GM12878 (cell line): ENCODE measurements around the gene PTK7.

Experiments used
- ASH2L ChIP-seq: fragments of 300-600, 200-600 bp; sonication (generic); IDR thresholded peaks from 2 replicates; pipeline ENCODE4 v1.6.1; 2017; ENCODE audit warnings: low read depth, mild to moderate bottlenecking, borderline replicate concordance
- CHD1 ChIP-seq: IDR thresholded peaks from 2 replicates; pipeline ENCODE4 v1.6.1; 2012; ENCODE audit warnings: low read depth, low read length, improper control_type of control experiment
- EZH2 ChIP-seq: IDR thresholded peaks from 2 replicates; pipeline ENCODE4 v1.6.1; 2012; ENCODE audit warnings: low read depth, mild to moderate bottlenecking, control low read depth, inconsistent platforms, low read length, borderline replicate concordance; ENCODE audit not compliant: control insufficient read depth
- POLR2AphosphoS5 ChIP-seq: IDR thresholded peaks from 2 replicates; pipeline ENCODE4 v1.6.1; 2011; ENCODE audit warnings: mild to moderate bottlenecking, low read length, inconsistent platforms
- RB1 ChIP-seq: fragments of 450-650 bp; formaldehyde crosslinking; IDR thresholded peaks from 2 replicates; pipeline ENCODE4 v1.6.1; 2017; ENCODE audit warnings: mild to moderate bottlenecking, borderline replicate concordance
- SIN3A ChIP-seq: IDR thresholded peaks from 2 replicates; pipeline ENCODE4 v1.6.1; 2012; ENCODE audit warnings: low read depth, low read length, improper control_type of control experiment
- SIX5 ChIP-seq: IDR thresholded peaks from 2 replicates; pipeline ENCODE4 v1.6.1; 2011; ENCODE audit warnings: mild to moderate bottlenecking, low read depth, low read length, moderate library complexity; ENCODE audit not compliant: severe bottlenecking
- TF ChIP-seq, protein P1 (sequence below): IDR thresholded peaks from 2 replicates; pipeline ENCODE4 v1.6.1; 2012; ENCODE audit warnings: low read length, inconsistent platforms

DNA sequence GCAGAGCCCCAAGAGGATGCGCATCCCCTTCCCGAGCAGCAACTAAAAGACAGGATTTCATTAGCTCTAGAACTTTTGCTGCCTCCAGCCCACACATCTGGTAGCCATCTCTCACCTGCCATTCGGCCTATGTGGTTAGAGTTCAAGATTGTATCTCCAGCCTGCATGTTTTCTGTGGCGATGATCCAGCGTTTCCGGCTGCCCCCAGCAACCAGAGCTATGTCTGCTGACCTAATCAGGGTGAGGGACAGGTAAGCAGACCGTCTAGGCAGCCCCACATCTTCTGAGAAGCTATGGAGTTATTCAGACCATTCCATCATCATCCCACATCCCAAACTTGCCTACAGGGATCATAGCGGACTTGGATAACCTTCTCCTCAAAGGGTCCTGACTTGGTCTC is 20.1 kb upstream of the PTK7 start:
- TF ChIP-seq ASH2L = no peak
- TF ChIP-seq, protein P1, sequence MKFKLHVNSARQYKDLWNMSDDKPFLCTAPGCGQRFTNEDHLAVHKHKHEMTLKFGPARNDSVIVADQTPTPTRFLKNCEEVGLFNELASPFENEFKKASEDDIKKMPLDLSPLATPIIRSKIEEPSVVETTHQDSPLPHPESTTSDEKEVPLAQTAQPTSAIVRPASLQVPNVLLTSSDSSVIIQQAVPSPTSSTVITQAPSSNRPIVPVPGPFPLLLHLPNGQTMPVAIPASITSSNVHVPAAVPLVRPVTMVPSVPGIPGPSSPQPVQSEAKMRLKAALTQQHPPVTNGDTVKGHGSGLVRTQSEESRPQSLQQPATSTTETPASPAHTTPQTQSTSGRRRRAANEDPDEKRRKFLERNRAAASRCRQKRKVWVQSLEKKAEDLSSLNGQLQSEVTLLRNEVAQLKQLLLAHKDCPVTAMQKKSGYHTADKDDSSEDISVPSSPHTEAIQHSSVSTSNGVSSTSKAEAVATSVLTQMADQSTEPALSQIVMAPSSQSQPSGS = no peak
- no peak for TF ChIP-seq SIX5
- no peak for TF ChIP-seq CHD1
- TF ChIP-seq POLR2AphosphoS5 = no peak
- TF ChIP-seq RB1 = no peak
- no peak for TF ChIP-seq EZH2
- TF ChIP-seq SIN3A = no peak
